ES-I3 (cell line): ENCODE data around the gene RGS19.
A peak's percentile ranks its signal among the peaks of the same experiment; 100 is the strongest.
"Not testable (repeated sequence)": the region's sequence is repeated elsewhere in the genome, so short reads cannot be mapped to it uniquely, and the experiment has no call there.

Experiments used
- H3K36me3 ChIP-seq: 2 replicates; pipeline ENCODE4 v1.6.1; 2013; ENCODE audit warnings: mild to moderate bottlenecking, low read length, control low read depth, moderate library complexity; ENCODE audit not compliant: insufficient read depth
- H3K4me1 ChIP-seq: 2 replicates; pipeline ENCODE4 v1.6.1; 2013; ENCODE audit warnings: mild to moderate bottlenecking, control low read depth, low read length; ENCODE audit not compliant: insufficient read depth
- H3K9ac ChIP-seq: 2 replicates; pipeline ENCODE4 v1.6.1; 2013; ENCODE audit warnings: low read depth, mild to moderate bottlenecking, low read length, moderate library complexity
- H3K9me3 ChIP-seq: 2 replicates; pipeline ENCODE4 v1.6.1; 2013; ENCODE audit warnings: mild to moderate bottlenecking, low read length, moderate library complexity; ENCODE audit not compliant: control insufficient read depth, insufficient read depth

The RGS19 gene

GRCh38 chr20:64091340-64091739 is 12.0 kb upstream of the RGS19 start:
- H3K9me3 ChIP-seq: no peaks in the 10 kb centered on the region
- no peaks in the 10 kb centered on the region for H3K36me3 ChIP-seq
- no peak overlapping the region for H3K9ac ChIP-seq
- peaks cover 6% of the 10 kb centered on the region for H3K4me1 ChIP-seq

DNA sequence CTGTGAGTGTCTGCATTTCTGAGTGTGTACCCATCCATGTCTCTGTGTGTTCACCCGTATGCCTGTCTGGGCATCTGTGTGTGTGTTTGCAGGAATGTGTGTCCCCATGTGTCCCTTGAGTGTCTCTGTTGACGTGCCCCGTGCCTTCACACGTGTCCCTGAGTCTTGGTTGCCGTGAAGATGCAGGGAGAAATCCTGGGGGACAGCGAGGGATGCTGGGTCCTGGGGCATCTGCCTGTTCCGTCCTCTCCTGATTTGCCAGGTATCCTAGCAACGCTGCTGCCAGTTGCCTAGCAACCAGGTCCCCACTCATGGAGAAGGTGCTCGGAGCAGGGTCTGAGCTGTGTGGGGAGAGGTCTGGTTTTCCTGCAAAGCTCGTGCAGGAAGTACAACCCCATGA is 10.8 kb upstream of the RGS19 start:
- peaks cover 6% of the 10 kb centered on the region for H3K4me1 ChIP-seq
- no peaks in the 10 kb centered on the region for H3K9me3 ChIP-seq
- no peaks in the 10 kb centered on the region for H3K36me3 ChIP-seq
- H3K9ac ChIP-seq: no peak overlapping the region

DNA sequence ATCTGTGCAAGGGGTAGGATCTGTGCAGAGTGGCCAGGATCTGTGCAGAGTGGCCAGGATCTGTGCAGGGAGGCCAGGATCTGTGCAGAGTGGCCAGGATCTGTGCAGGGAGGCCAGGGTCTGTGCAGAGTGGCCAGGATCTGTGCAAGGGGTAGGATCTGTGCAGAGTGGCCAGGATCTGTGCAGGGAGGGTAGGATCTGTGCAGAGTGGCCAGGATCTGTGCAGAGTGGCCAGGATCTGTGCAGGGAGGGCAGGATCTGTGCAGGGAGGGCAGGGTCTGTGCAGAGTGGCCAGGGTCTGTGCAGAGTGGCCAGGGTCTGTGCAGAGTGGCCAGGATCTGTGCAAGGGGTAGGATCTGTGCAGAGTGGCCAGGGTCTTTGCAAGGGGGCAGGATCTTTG is 9.3 kb upstream of the RGS19 start:
- not testable (repeated sequence) for H3K36me3 ChIP-seq, H3K4me1 ChIP-seq, H3K9me3 ChIP-seq, H3K9ac ChIP-seq

DNA sequence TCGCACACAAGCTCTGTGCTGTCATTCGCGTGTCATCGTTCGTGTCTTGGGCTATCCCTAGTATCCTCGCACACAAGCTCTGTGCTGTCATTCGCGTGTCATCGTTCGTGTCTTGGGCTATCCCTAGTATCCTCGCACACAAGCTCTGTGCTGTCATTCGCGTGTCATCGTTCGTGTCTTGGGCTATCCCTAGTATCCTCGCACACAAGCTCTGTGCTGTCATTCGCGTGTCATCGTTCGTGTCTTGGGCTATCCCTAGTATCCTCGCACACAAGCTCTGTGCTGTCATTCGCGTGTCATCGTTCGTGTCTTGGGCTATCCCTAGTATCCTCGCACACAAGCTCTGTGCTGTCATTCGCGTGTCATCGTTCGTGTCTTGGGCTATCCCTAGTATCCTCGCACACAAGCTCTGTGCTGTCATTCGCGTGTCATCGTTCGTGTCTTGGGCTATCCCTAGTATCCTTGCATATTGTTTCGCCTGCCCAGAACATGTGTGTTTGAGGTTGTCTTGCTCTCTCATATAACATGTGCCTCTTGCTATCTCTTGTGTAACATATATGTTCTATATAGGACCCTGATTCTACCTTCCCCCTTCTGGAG is 8.0 kb upstream of the RGS19 start:
- not testable (repeated sequence) for H3K9ac ChIP-seq, H3K36me3 ChIP-seq, H3K9me3 ChIP-seq, H3K4me1 ChIP-seq

- Histone ChIP-seq H3K4me1 (peaks cover 9% of the 10 kb centered on the region; the same call in 1 of the 2 replicates), H3K9me3 (no peaks in the 10 kb centered on the region), H3K9ac (no peak overlapping the region), H3K36me3 (no peaks in the 10 kb centered on the region)
Measured at GRCh38 chr20:64086801-64087200, 7.5 kb upstream of the RGS19 start.

- Histone ChIP-seq H3K4me1 (peaks cover 9% of the 10 kb centered on the region; the same call in 1 of the 2 replicates), H3K9ac (peak overlapping the region; percentile 61), H3K36me3 (no peaks in the 10 kb centered on the region), H3K9me3 (no peaks in the 10 kb centered on the region)
Measured at GRCh38 chr20:64084685-64085152, 5.4 kb upstream of the RGS19 start.

DNA sequence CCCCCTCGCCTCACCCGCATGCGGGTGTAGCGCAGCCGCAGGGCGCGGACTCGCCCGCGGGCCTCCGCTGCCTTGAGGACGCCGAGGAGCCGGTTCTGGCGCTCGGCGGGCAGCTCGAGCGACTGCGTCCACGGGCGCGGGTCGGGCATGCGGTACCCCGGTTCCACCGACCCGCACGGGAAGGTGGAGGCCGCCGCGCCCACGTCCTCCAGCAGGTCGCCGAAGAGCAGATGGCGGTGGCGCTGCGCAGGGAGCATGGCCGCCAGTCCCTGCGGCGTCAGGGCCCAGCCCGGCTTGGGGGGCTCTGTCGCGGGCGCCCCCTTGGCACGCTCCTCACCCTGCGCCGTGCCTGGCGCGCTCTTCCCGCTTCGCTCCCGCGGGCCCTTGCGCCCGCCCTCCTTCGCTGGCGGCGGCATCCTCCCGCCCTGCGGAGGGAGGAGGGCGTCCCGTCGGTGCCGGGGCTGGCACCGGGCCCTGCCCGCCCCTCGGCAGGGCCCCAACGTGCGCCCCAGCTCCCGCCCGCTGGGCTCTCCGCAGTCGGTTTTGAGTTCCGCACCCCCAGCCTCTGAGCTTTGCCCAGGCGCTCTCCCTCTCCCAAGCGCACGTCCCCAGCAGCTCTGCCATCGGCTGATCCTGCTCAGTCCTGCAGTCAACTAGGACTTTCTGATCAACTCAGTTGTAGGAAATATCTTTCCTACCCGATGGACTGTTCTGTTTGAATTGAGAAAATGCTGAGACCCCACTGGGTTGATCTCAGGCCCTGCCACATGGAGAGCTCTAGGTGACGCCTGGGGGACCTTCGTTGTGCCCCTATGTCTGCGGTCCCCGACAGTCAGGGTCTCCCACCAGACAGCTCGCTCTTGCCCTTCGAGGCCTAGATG is 4.7 kb upstream of the RGS19 start, which contains the start of gene LKAAEAR1:
Gene LKAAEAR1, minus strand, starts transcription at position 595 of the 881 bp plus-strand sequence. Its CDS starts 179 bp downstream, at position 416.
- Histone ChIP-seq H3K9ac (peak within 1 kb of the TSS; percentile 61), H3K9me3 (no peaks in the 10 kb centered on the region), H3K36me3 (no peaks in the 10 kb centered on the region), H3K4me1 (peaks cover 9% of the 10 kb centered on the region; the same call in 1 of the 2 replicates)

DNA sequence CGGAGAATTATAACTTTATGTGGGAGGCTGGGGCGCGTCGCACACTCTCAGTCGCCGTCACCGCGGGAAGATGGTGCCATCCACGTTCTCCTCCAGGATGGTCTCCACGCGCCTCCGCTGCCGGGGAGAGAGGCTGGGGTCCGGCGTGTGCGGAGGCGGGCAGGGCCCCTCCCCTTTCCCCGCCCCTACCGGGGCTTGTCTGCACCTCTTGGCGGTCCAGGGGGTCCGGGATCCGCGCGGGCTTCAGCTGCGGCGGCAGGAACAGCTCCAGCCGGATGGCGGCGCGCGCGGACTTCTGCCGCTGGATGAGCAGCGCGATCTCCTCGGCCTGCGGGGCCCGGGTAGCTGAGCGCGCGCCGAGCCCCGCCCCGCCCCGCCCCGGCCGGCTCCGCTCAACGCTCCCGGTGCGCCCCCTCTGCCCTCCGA is 4.1 kb upstream of the RGS19 start:
- Histone ChIP-seq H3K9ac (peak overlapping the region; percentile 61), H3K36me3 (no peaks in the 10 kb centered on the region), H3K9me3 (no peaks in the 10 kb centered on the region), H3K4me1 (peaks cover 9% of the 10 kb centered on the region; the same call in 1 of the 2 replicates)

DNA sequence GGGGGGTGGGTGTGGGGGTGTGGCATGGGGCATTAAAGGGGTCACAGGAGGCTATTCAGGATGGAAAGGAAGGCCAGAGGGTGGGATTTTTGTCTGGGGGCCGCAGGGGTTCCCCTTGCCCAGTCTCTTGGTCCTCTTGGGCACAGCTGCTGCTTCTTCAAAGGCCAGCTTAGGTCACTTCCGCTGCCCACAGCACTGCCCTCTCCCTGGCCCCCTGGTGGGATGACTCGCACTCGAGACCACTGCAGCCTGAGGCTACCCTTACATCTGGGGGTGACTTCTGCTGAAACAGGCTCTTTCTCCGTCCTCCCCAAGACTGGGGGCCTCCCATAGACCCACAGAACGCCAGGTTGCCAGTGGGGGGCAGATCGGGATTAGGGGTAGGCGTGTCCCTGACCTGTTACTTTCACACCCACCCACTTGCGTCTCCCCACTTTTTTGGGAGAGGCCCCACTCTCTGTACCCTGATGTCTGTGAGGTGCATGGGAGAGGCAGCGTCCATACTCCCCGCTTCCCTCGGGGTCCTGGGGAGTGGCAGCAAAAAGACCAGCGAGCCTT is 3.6 kb upstream of the RGS19 start:
- H3K9ac ChIP-seq: peak overlapping the region; percentile 50; the same call in 1 of the 2 replicates
- H3K4me1 ChIP-seq: peaks cover 9% of the 10 kb centered on the region; the same call in 1 of the 2 replicates
- no peaks in the 10 kb centered on the region for H3K9me3 ChIP-seq
- no peaks in the 10 kb centered on the region for H3K36me3 ChIP-seq

DNA sequence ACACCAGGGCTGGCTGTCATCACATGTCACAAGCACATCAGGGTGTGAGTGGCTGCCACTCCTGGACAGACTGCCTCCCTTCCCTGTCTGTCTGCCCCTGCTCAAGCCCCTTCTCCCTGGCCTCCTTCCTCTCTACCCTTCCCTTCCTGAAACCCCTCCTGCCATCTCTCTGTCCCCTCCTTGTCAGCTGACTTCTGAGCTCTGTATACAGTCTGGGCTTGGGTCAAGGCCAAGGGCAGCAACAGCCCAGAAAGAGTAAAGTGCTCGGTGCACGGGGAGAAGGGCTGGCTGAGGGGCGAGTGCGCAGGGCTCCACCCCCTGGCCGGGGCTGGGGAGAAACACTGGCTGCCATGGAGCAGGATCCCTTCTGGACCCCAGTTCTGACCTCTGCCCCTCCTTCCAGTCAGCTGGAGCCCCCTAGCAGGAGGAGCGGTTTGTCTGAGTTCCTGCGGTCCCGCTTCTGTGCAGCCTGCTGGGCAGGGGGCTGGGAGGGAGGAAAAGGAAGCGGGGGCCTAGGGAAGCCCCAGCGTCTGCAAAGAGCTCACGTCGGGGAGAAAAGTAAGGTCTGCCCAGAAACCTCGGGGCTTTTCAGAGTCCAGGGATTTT is 2.9 kb upstream of the RGS19 start:
- no peaks in the 10 kb centered on the region for H3K9me3 ChIP-seq
- no peaks in the 10 kb centered on the region for H3K36me3 ChIP-seq
- H3K9ac ChIP-seq: peak overlapping the region; percentile 21; the same call in 1 of the 2 replicates
- H3K4me1 ChIP-seq: peaks cover 9% of the 10 kb centered on the region; the same call in 1 of the 2 replicates

GRCh38 chr20:64081624-64081964 is 2.3 kb upstream of the RGS19 start:
- H3K9me3 ChIP-seq: no peaks in the 10 kb centered on the region
- no peaks in the 10 kb centered on the region for H3K36me3 ChIP-seq
- peaks cover 9% of the 10 kb centered on the region; the same call in 1 of the 2 replicates for H3K4me1 ChIP-seq
- no peak overlapping the region for H3K9ac ChIP-seq

GRCh38 chr20:64080813-64081623 is 1.7 kb upstream of the RGS19 start:
- Histone ChIP-seq H3K9ac (peak overlapping the region; percentile 71; the same call in 1 of the 2 replicates), H3K36me3 (no peaks in the 10 kb centered on the region), H3K4me1 (peaks cover 9% of the 10 kb centered on the region; the same call in 1 of the 2 replicates), H3K9me3 (no peaks in the 10 kb centered on the region)

GRCh38 chr20:64080013-64080812 is 895 bp upstream of the RGS19 start, which contains the start of gene OPRL1:
OPRL1 (plus strand) TSS chr20:64080082; CDS start chr20:64092721, 12,639 bp downstream.
- H3K4me1 ChIP-seq: peaks cover 9% of the 10 kb centered on the region; the same call in 1 of the 2 replicates

More at GRCh38 chr20:64080013-64080812, 895 bp upstream of the RGS19 start, which contains the start of gene OPRL1:
- Histone ChIP-seq H3K9me3 (no peaks in the 10 kb centered on the region), H3K36me3 (no peaks in the 10 kb centered on the region), H3K9ac (peak within 1 kb of the TSS; percentile 72)
